Gastrocnemius medialis (tissue), 4 donors: Measurements from ENCODE around the gene NPTN. TPM values are rescaled to one million over a fixed set of nuclear protein-coding genes. Genes with fewer than 3 reads are reported as not detected.
"Not testable (repeated sequence)": the region's sequence is repeated elsewhere in the genome, so short reads cannot be mapped to it uniquely, and the experiment has no call there.

Experiments used
- ATAC-seq, 2 donors: fragments of 150-250 bp; one replicate each; pipeline ENCODE4 v1.9.1; 2016
- DNase-seq, 2 donors: peaks; one replicate each; pipeline ENCODE4 v3.0.0-alpha.2; 2019
- H3K27ac ChIP-seq, 4 donors: fragments of 200-600 bp; sonication (generic); 1 replicate in 1 of 4; 2 replicates in 3 of 4; pipeline ENCODE4 v1.5.1; 2016 to 2018; ENCODE audit warnings: mild to moderate bottlenecking in 2 of 4, moderate library complexity in 1 of 4
- H3K27me3 ChIP-seq, 3 donors: fragments of 200-600 bp; sonication (generic) in 2 of 3; 1 replicate in 1 of 3; 2 replicates in 2 of 3; pipeline versions ENCODE4 v1.5.1 to v1.6.0; 2016 to 2019; ENCODE audit warnings: mild to moderate bottlenecking in 1 of 3, moderate library complexity in 1 of 3
- H3K36me3 ChIP-seq, 2 donors: fragments of 200-600 bp; sonication (generic) in 1 of 2; one replicate each; pipeline ENCODE4 v1.5.1; 2017 to 2018
- H3K4me1 ChIP-seq, 2 donors: fragments of 200-600 bp; sonication (generic) in 1 of 2; one replicate each; pipeline ENCODE4 v1.5.1; 2016 to 2017; ENCODE audit warnings: mild to moderate bottlenecking in 2 of 2
- H3K4me3 ChIP-seq, 4 donors: fragments of 200-600 bp; sonication (generic) in 3 of 4; 1 replicate in 1 of 4; 2 replicates in 3 of 4; pipeline ENCODE4 v1.5.1; 2016 to 2019; ENCODE audit warnings: mild to moderate bottlenecking in 2 of 4
- H3K9me3 ChIP-seq, 3 donors: fragments of 200-600 bp; sonication (generic) in 2 of 3; 1 replicate in 1 of 3; 2 replicates in 2 of 3; pipeline ENCODE4 v1.5.1; 2016 to 2019
- CTCF ChIP-seq, 5 experiments: fragments of 450-650 bp in 3 of 5; fragments of 200-600 bp in 2 of 5; sonication (generic) in 2 of 5; IDR thresholded peaks in 4 of 5; conservative IDR thresholded peaks in 1 of 5; 1 replicate in 4 of 5; 2 replicates in 1 of 5; pipeline ENCODE4 v1.5.1; 2016 to 2019; ENCODE audit warnings: antibody characterized with exemption in 5 of 5, mild to moderate bottlenecking in 3 of 5, moderate library complexity in 3 of 5
- POLR2A ChIP-seq, 2 donors: fragments of 450-650 bp; IDR thresholded peaks; one replicate each; pipeline ENCODE4 v1.6.1; 2017; ENCODE audit warnings: antibody characterized with exemption in 2 of 2, mild to moderate bottlenecking in 2 of 2, moderate library complexity in 2 of 2
- in situ Hi-C, 4 donors: fragments of 200-750 bp; cut with MboI; loops; one replicate each; pipeline versions ENCODE4 v1.15.0 to v1.8.0; 2017; ENCODE audit warnings: low sequenced_read_pairs in 4 of 4
- intact Hi-C: fragments of 100-400 bp; cut with DNase I; formaldehyde crosslinking; loops from one replicate; pipeline ENCODE4 v1.15.1; 2023; ENCODE audit warnings: low total_unique reads
- total RNA-seq, 4 donors: library from RNA; depleted of rRNA; stranded (reverse); fragments of >200 nt; gene quantifications; one replicate each; pipeline versions ENCODE4 v1.1.0 to v1.2.3, GENCODE V29; 2016

The NPTN gene
- total RNA-seq, 4 donors from 2014 or later = 26.5 to 32.9 (median 29.7) TPM

DNA sequence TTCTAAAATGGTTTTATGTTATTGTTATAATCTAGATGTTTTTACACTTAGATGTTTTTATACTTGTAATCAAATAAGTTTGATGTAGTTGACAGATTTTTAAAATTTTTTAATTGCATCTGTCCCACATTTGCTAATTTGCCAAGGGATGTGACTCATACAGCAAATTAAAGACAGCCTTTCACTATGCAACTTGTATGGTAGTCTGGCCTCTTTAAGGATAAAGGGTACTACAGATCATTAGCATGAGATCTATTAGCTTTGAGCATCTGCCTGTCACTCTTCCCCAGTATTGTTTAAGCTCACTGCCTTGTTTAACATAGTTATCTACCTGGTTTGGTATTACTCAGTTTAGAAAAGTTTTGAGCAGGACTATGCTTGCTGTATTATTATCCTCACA, 83.0 kb downstream of the NPTN start:
- intact Hi-C loops = no loop called here
- no peak overlapping the region for H3K27ac ChIP-seq
- in situ Hi-C loops = no loop called here

GRCh38 chr15:73548925-73549324, 84.3 kb downstream of the NPTN start:
- intact Hi-C loops, ATAC-seq, in situ Hi-C loops: not testable (repeated sequence)

More for the DNA sequence above, 83.0 kb downstream of the NPTN start:
- Histone ChIP-seq H3K9me3 (no peaks in the 10 kb centered on the region), H3K27me3 (no peaks in the 10 kb centered on the region), H3K4me3 (no peak overlapping the region), H3K36me3 (peaks cover 0 to 3% of the 10 kb centered on the region in 2 donors), H3K4me1 (no peaks in the 10 kb centered on the region)
- ATAC-seq = no peak
- DNase-seq = no peak
- TF ChIP-seq POLR2A (IDR thresholded peaks at IDR 0.05) (no peak), CTCF (IDR thresholded peaks at IDR 0.05 in 4 of 5, conservative IDR thresholded peaks at IDR 0.05 in 1 of 5) (no peak)

GRCh38 chr15:73541479-73541878, 91.7 kb downstream of the NPTN start:
- TF ChIP-seq POLR2A (IDR thresholded peaks at IDR 0.05) (no peak), CTCF (IDR thresholded peaks at IDR 0.05 in 4 of 5, conservative IDR thresholded peaks at IDR 0.05 in 1 of 5) (no peak)
- H3K27me3 ChIP-seq = no peaks in the 10 kb centered on the region
- in situ Hi-C loops = no loop called here
- intact Hi-C loops = no loop called here
- DNase-seq (no peak), ATAC-seq (no peak)
- no peaks in the 10 kb centered on the region for H3K36me3 ChIP-seq
- no peaks in the 10 kb centered on the region for H3K9me3 ChIP-seq
- H3K4me1 ChIP-seq = no peaks in the 10 kb centered on the region
- no peak overlapping the region for H3K4me3 ChIP-seq
- H3K27ac ChIP-seq = no peak overlapping the region

More at GRCh38 chr15:73548925-73549324, 84.3 kb downstream of the NPTN start:
- not testable (repeated sequence) for DNase-seq, H3K27me3 ChIP-seq, H3K4me3 ChIP-seq, H3K9me3 ChIP-seq, H3K27ac ChIP-seq, H3K4me1 ChIP-seq, H3K36me3 ChIP-seq

GRCh38 chr15:73540161-73540560, 93.0 kb downstream of the NPTN start:
- no peak for TF ChIP-seq CTCF (IDR thresholded peaks at IDR 0.05 in 4 of 5, conservative IDR thresholded peaks at IDR 0.05 in 1 of 5)
- no peak for TF ChIP-seq POLR2A (IDR thresholded peaks at IDR 0.05)
- Histone ChIP-seq H3K27me3 (no peaks in the 10 kb centered on the region), H3K9me3 (no peaks in the 10 kb centered on the region), H3K4me3 (no peak overlapping the region), H3K27ac (no peak overlapping the region), H3K36me3 (no peaks in the 10 kb centered on the region), H3K4me1 (no peaks in the 10 kb centered on the region)
- ATAC-seq (no peak), DNase-seq (no peak)
- intact Hi-C loops (no loop called here), in situ Hi-C loops (no loop called here)

DNA sequence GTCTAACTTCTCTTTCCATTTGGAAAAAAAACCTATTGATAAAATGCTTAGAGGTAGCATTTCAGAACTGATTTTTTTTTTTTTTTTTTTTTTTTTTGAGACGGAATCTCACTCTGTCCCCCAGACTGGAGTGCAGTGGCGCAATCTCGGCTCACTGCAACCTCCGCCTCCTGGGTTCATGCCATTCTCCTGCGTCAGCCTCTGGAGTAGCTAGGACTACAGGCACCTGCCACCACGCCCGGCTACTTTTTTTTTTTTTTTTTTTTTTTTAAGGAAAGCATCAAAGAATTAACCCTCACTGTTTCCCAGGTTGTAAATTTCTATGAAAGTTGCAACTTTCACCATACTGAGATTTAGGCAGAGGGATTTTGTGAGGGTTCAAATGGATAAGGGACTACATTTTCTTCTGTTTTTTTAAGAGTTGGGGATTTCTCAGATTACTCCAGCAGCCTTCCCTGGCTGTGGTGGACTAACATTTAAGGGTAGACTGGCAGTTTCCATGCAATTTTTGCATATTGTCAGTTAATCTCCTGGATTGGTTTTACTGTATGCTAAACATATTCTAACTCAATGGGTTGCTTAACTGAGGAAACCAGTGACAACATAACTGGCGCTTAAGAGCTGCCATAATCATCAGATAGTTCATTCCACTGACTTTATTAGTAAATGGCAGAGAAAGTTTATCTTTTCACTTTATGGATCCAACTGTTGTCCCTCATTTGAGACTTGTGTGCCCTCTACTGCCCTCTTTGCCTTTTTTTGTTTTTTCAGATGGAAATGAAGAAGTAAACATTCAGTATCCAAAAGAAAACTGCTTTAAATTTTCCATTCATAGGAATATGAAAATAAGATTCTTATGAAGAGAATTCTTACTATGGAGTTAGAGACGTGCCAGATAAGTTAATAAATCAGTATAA, 93.7 kb downstream of the NPTN start:
- TF ChIP-seq CTCF (IDR thresholded peaks at IDR 0.05 in 4 of 5, conservative IDR thresholded peaks at IDR 0.05 in 1 of 5) = no peak
- no peak for TF ChIP-seq POLR2A (IDR thresholded peaks at IDR 0.05)
- Histone ChIP-seq H3K9me3 (no peaks in the 10 kb centered on the region), H3K27ac (no peak overlapping the region), H3K4me3 (no peak overlapping the region), H3K27me3 (no peaks in the 10 kb centered on the region), H3K36me3 (no peaks in the 10 kb centered on the region), H3K4me1 (no peaks in the 10 kb centered on the region)
- no peak for DNase-seq
- ATAC-seq = no peak
- in situ Hi-C loops (no loop called here), intact Hi-C loops (no loop called here)
